ENCODE results near the gene CLDN19. TPM values are rescaled to one million over a fixed set of nuclear protein-coding genes. Genes with fewer than 3 reads are reported as not detected.
"Not testable (repeated sequence)": the region's sequence is repeated elsewhere in the genome, so short reads cannot be mapped to it uniquely, and the experiment has no call there.

Gene CLDN19
- total RNA-seq, 1 donor from 2014 or later, result 1.6 TPM

DNA sequence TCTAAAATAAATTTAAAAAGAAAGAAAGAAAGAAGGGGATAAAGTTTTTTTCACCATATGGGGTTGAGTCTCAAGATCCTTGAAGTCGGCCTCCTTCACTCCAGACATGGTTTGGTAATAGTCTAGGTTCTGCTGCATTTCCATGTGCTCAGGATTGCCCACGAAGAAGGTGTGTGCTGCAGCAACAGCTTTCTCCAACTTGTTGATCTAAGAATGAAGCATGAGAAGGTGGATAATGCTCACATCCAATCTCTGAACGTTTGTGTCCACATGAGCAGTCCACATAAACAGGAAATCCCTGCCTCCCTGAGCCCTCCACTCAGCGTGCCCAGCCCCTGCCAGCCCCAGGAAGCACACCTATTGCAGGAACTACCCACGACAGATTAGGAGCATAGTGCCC is 22.2 kb upstream of the CLDN19 start:
- Histone ChIP-seq H3K4me1 (ENCODE audit: control insufficient read depth in 3 of 3, insufficient read depth in 3 of 3, low read length in 3 of 3) (peaks cover 16 to 21% (median 18%) of the 10 kb centered on the region in 3 donors), H3K9me3 (ENCODE audit: control insufficient read depth in 3 of 3, low read length in 3 of 3) (no peaks in the 10 kb centered on the region), H3K27me3 (ENCODE audit: control insufficient read depth in 3 of 3, insufficient read depth in 3 of 3, low read length in 3 of 3) (no peaks in the 10 kb centered on the region), H3K27ac (ENCODE audit: low read depth, low read length) (no peak overlapping the region), H3K4me3 (ENCODE audit: low read length in 3 of 3) (no peak overlapping the region), H3K36me3 (ENCODE audit: control insufficient read depth in 3 of 3, insufficient read depth in 3 of 3, low read length in 3 of 3) (peaks cover 13 to 24% (median 20%) of the 10 kb centered on the region in 3 donors), H3K9ac (ENCODE audit: low read depth in 1 of 3, low read length in 3 of 3) (no peak overlapping the region)

DNA sequence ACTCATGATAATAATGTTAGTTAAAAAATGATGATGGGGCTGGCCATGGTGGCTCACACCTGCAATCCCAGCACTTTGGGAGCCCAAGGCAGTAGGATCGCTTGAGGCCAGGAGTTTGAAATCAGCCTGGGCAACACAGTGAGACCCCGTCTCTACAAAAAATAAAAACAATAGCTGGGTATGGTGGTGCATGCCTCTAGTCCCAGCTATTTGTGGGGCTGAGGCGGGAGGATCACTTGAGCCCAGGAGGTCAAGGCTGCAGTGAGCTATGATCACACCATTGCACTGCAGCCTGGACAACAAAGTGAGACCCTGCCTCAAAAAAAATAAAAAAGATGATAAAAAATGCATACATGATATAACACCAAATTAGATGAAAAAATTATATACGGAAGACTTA is 21.5 kb upstream of the CLDN19 start:
- H3K27me3 ChIP-seq (ENCODE audit: control insufficient read depth in 3 of 3, insufficient read depth in 3 of 3, low read length in 3 of 3), result no peaks in the 10 kb centered on the region
- H3K4me1 ChIP-seq (ENCODE audit: control insufficient read depth in 3 of 3, insufficient read depth in 3 of 3, low read length in 3 of 3), result peaks cover 16 to 19% (median 18%) of the 10 kb centered on the region in 3 donors
- peaks cover 13 to 30% (median 27%) of the 10 kb centered on the region in 3 donors for H3K36me3 ChIP-seq (ENCODE audit: control insufficient read depth in 3 of 3, insufficient read depth in 3 of 3, low read length in 3 of 3)
- H3K27ac ChIP-seq (ENCODE audit: low read depth, low read length), result no peak overlapping the region
- H3K9me3 ChIP-seq (ENCODE audit: control insufficient read depth in 3 of 3, low read length in 3 of 3), result no peaks in the 10 kb centered on the region
- no peak overlapping the region for H3K4me3 ChIP-seq (ENCODE audit: low read length in 3 of 3)
- no peak overlapping the region for H3K9ac ChIP-seq (ENCODE audit: low read depth in 1 of 3, low read length in 3 of 3)

DNA sequence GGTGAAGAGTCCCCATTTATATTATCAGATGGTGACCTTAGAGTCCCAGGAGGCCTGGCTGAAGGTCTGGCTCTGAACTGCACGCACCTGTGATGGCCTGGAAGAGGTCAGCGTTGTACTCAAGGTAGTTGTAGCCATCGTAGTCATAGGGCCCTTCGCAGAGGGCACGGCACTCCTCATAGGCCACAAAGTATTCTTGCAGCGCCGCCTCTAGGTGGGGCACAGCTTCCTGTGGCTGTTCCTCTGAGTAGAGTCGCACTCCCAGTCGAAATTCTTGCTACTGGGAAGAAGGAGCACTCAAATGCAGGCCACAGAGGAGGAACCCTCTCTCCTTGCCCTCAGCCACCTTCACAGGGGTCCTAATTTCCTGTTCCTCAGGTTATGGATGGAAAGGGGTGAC is 19.1 kb upstream of the CLDN19 start:
- Histone ChIP-seq H3K27me3 (ENCODE audit: control insufficient read depth in 3 of 3, insufficient read depth in 3 of 3, low read length in 3 of 3) (no peaks in the 10 kb centered on the region), H3K4me1 (ENCODE audit: control insufficient read depth in 3 of 3, insufficient read depth in 3 of 3, low read length in 3 of 3) (peaks cover 0 to under 1% (median 0%) of the 10 kb centered on the region in 3 donors), H3K36me3 (ENCODE audit: control insufficient read depth in 3 of 3, insufficient read depth in 3 of 3, low read length in 3 of 3) (peaks cover 32 to 54% (median 52%) of the 10 kb centered on the region in 3 donors), H3K9ac (ENCODE audit: low read depth in 1 of 3, low read length in 3 of 3) (no peak overlapping the region), H3K4me3 (ENCODE audit: low read length in 3 of 3) (no peak overlapping the region), H3K9me3 (ENCODE audit: control insufficient read depth in 3 of 3, low read length in 3 of 3) (no peaks in the 10 kb centered on the region), H3K27ac (ENCODE audit: low read depth, low read length) (no peak overlapping the region)

DNA sequence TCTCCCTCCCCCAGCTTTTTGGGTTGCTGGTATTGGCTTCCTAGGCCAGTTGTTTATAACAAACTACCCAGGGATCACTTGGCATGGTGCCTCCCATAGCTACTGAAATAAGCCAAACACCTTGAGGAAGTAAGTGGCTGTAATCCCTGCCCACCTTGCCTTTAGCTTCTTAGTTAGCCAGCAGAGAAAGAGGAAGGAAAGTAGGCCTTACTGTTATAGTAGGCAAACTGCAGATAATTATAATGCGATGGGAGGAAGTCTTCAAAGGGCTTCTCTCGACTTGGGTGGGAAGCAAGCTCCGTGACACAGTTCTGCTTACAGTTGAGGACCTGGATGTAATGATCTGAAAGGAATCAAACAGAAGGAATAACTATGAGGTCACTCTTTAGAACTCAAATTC is 18.6 kb upstream of the CLDN19 start:
- no peaks in the 10 kb centered on the region for H3K27me3 ChIP-seq (ENCODE audit: control insufficient read depth in 3 of 3, insufficient read depth in 3 of 3, low read length in 3 of 3)
- H3K36me3 ChIP-seq (ENCODE audit: control insufficient read depth in 3 of 3, insufficient read depth in 3 of 3, low read length in 3 of 3), result peaks cover 36 to 58% (median 56%) of the 10 kb centered on the region in 3 donors
- no peaks in the 10 kb centered on the region for H3K9me3 ChIP-seq (ENCODE audit: control insufficient read depth in 3 of 3, low read length in 3 of 3)
- no peak overlapping the region for H3K9ac ChIP-seq (ENCODE audit: low read depth in 1 of 3, low read length in 3 of 3)
- no peak overlapping the region for H3K27ac ChIP-seq (ENCODE audit: low read depth, low read length)
- H3K4me1 ChIP-seq (ENCODE audit: control insufficient read depth in 3 of 3, insufficient read depth in 3 of 3, low read length in 3 of 3), result no peaks in the 10 kb centered on the region
- H3K4me3 ChIP-seq (ENCODE audit: low read length in 3 of 3), result no peak overlapping the region

DNA sequence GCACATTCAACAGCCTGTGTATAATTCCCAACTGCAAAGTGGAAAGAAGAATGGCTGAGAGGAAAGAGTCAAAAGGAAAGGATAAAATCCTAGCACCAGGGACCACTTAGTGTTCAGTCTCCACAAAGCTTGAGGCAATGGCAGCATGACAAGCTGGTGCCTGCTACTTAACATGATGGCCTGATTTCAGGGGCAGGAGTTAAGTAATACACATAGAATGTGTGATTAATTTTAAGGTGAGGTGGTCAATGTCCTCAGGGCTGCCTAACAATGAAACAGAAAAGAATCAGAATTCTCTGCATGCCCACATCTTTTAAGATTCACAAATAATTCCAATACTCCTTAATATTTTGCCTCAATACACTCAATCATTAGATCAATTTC is 17.8 kb upstream of the CLDN19 start:
- Histone ChIP-seq H3K36me3 (ENCODE audit: control insufficient read depth in 3 of 3, insufficient read depth in 3 of 3, low read length in 3 of 3) (peaks cover 36 to 62% (median 60%) of the 10 kb centered on the region in 3 donors), H3K9me3 (ENCODE audit: control insufficient read depth in 3 of 3, low read length in 3 of 3) (no peaks in the 10 kb centered on the region), H3K4me1 (ENCODE audit: control insufficient read depth in 3 of 3, insufficient read depth in 3 of 3, low read length in 3 of 3) (no peaks in the 10 kb centered on the region), H3K4me3 (ENCODE audit: low read length in 3 of 3) (no peak overlapping the region), H3K9ac (ENCODE audit: low read depth in 1 of 3, low read length in 3 of 3) (no peak overlapping the region), H3K27ac (ENCODE audit: low read depth, low read length) (no peak overlapping the region), H3K27me3 (ENCODE audit: control insufficient read depth in 3 of 3, insufficient read depth in 3 of 3, low read length in 3 of 3) (no peaks in the 10 kb centered on the region)

DNA sequence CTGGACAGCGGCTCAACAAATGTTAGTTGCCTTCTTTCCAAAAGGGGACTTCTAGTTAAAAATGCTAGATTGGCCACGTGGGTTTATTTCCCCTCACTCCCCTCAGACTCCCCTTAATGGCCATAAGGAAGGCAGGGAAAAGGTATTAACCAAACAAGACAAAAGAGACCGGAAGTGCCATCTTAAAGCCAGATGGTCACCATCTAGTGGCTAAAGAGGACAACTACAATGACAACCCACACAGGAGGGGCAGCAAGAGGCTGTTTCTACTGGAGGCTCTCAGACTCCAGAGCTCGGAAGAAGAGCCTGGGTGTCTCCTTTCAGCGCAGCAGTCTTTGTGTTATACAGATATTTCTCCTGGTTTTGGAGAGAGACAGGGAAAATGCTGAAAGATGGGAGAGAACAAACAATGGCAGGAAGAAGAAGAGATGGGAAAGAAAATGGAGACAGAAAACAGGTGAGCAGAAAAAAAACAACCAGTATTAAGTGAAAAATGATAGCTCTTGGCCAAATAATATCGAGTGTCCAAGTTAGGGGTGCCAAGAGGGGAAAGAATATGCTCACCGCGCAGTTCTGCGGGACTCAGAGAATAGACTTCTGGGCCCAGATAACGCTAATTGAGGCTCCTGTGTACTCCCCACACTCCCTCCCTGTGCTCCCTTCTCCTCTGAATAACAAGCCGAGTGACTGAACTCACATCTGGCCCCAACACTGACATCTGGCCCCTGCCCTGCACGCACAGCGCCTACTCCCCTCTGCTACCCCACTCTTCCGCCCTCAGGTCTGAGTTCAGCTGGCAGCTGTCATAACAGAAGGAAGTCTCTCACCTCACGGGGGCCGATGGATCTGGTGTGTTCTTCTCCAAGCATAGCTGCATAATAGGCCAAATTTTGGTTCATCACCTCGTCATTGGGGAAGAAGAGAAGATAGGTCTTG is 17.2 kb upstream of the CLDN19 start:
- H3K36me3 ChIP-seq (ENCODE audit: control insufficient read depth in 3 of 3, insufficient read depth in 3 of 3, low read length in 3 of 3), result peaks cover 40 to 68% (median 66%) of the 10 kb centered on the region in 3 donors
- no peak overlapping the region for H3K4me3 ChIP-seq (ENCODE audit: low read length in 3 of 3)

DNA sequence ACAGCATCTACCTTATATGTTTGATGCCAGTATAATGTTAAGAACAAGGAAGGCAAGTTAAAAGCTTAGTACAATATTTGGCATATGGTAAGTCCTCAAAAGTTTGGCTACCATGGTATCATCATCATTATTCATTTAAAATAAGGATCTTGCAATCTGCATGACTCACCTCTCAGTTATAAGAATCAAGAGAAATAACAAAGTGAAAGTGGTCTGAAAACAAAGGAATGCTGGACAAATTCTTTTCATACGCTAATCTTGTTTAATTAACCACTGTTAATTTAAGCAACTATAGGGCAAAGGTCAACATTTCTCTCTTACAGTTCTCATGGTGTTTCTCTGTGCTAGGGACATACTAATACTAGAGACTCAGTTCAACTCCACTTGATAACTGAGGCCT is 13.0 kb upstream of the CLDN19 start:
- Histone ChIP-seq H3K4me1 (ENCODE audit: control insufficient read depth in 3 of 3, insufficient read depth in 3 of 3, low read length in 3 of 3) (no peaks in the 10 kb centered on the region), H3K9ac (ENCODE audit: low read depth in 1 of 3, low read length in 3 of 3) (no peak overlapping the region), H3K36me3 (ENCODE audit: control insufficient read depth in 3 of 3, insufficient read depth in 3 of 3, low read length in 3 of 3) (peaks cover 64 to 77% (median 73%) of the 10 kb centered on the region in 3 donors), H3K9me3 (ENCODE audit: control insufficient read depth in 3 of 3, low read length in 3 of 3) (no peaks in the 10 kb centered on the region), H3K27me3 (ENCODE audit: control insufficient read depth in 3 of 3, insufficient read depth in 3 of 3, low read length in 3 of 3) (no peaks in the 10 kb centered on the region), H3K4me3 (ENCODE audit: low read length in 3 of 3) (no peak overlapping the region), H3K27ac (ENCODE audit: low read depth, low read length) (no peak overlapping the region)

More for the DNA sequence above, 17.2 kb upstream of the CLDN19 start:
- Histone ChIP-seq H3K27me3 (ENCODE audit: control insufficient read depth in 3 of 3, insufficient read depth in 3 of 3, low read length in 3 of 3) (no peaks in the 10 kb centered on the region), H3K9me3 (ENCODE audit: control insufficient read depth in 3 of 3, low read length in 3 of 3) (no peaks in the 10 kb centered on the region), H3K9ac (ENCODE audit: low read depth in 1 of 3, low read length in 3 of 3) (no peak overlapping the region), H3K27ac (ENCODE audit: low read depth, low read length) (no peak overlapping the region), H3K4me1 (ENCODE audit: control insufficient read depth in 3 of 3, insufficient read depth in 3 of 3, low read length in 3 of 3) (no peaks in the 10 kb centered on the region)

DNA sequence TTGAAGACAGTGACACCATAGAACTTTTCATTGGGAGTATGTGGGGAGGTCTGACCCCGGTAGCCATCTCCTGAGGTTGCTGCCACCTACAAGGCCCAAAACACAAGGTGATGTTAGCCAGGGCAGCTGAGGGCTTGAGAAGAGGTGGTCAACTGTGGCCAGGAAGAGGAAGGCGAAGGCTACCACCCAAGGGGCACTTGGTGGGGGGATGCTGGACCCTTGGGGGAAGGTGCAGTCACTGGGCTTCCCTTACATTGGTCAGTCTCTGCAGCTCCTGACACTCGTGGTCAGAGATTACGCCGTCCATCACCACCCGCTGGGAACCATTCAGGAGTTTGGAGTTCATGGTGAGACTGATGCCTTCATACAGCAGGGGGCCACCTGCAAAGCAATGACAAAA is 12.2 kb upstream of the CLDN19 start:
- no peak overlapping the region for H3K4me3 ChIP-seq (ENCODE audit: low read length in 3 of 3)
- H3K9me3 ChIP-seq (ENCODE audit: control insufficient read depth in 3 of 3, low read length in 3 of 3), result no peaks in the 10 kb centered on the region
- H3K4me1 ChIP-seq (ENCODE audit: control insufficient read depth in 3 of 3, insufficient read depth in 3 of 3, low read length in 3 of 3), result no peaks in the 10 kb centered on the region
- H3K27me3 ChIP-seq (ENCODE audit: control insufficient read depth in 3 of 3, insufficient read depth in 3 of 3, low read length in 3 of 3), result no peaks in the 10 kb centered on the region
- H3K36me3 ChIP-seq (ENCODE audit: control insufficient read depth in 3 of 3, insufficient read depth in 3 of 3, low read length in 3 of 3), result peaks cover 63 to 77% (median 73%) of the 10 kb centered on the region in 3 donors
- H3K9ac ChIP-seq (ENCODE audit: low read depth in 1 of 3, low read length in 3 of 3), result no peak overlapping the region
- H3K27ac ChIP-seq (ENCODE audit: low read depth, low read length), result no peak overlapping the region

DNA sequence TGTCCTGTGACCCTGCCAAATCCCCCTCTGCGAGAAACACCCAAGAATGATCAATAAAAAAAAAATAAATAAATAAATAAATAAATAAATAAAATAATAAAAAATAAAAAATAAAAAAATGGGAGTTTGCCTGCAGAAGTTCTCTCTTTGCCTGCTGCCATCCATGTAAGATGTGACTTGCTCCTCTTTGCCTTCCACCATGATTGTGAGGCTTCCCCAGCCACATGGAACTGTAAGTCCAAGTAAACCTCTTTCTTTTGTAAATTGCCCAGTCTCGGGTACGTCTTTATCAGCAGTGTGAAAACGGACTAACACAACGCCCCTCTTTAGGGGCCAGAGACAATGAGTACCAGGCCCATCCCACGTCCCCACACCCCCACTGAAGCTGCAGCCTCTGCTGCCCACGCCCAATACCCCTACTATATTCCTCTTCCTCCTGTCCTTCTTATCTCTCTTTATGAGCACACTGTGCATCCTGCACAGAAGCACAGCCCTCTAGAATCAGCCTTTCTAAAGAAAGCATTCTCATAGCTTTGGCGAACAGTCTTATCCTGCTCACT is 11.6 kb upstream of the CLDN19 start:
- peaks cover 64 to 76% (median 74%) of the 10 kb centered on the region in 3 donors for H3K36me3 ChIP-seq (ENCODE audit: control insufficient read depth in 3 of 3, insufficient read depth in 3 of 3, low read length in 3 of 3)
- not testable (repeated sequence) for H3K27me3 ChIP-seq (ENCODE audit: control insufficient read depth in 3 of 3, insufficient read depth in 3 of 3, low read length in 3 of 3); H3K4me3 ChIP-seq (ENCODE audit: low read length in 3 of 3); H3K4me1 ChIP-seq (ENCODE audit: control insufficient read depth in 3 of 3, insufficient read depth in 3 of 3, low read length in 3 of 3); H3K9me3 ChIP-seq (ENCODE audit: control insufficient read depth in 3 of 3, low read length in 3 of 3); H3K9ac ChIP-seq (ENCODE audit: low read depth in 1 of 3, low read length in 3 of 3); H3K27ac ChIP-seq (ENCODE audit: low read depth, low read length)

DNA sequence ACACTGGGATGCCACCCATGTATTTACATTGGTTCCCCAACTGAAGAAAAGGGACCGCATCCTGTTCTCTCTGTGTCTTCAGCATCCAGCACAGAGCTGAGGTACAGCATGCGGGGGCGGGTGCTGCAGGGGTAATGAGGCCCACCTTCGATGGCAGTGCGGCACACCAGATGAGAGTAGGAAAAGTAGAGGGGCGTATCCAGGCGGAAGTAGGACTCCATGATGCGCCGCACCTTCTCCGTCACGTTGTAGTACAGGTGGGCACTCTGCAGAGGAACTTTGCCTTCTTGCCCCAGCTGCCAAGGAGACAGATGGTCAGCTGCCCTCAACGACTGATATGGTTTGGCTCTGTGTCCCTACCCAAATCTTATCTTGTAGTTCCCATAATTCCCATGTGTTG is 10.0 kb upstream of the CLDN19 start:
- no peaks in the 10 kb centered on the region for H3K4me1 ChIP-seq (ENCODE audit: control insufficient read depth in 3 of 3, insufficient read depth in 3 of 3, low read length in 3 of 3)
- no peaks in the 10 kb centered on the region for H3K9me3 ChIP-seq (ENCODE audit: control insufficient read depth in 3 of 3, low read length in 3 of 3)
- no peak overlapping the region for H3K27ac ChIP-seq (ENCODE audit: low read depth, low read length)
- no peak overlapping the region for H3K9ac ChIP-seq (ENCODE audit: low read depth in 1 of 3, low read length in 3 of 3)
- no peak overlapping the region for H3K4me3 ChIP-seq (ENCODE audit: low read length in 3 of 3)
- peaks cover 61 to 71% (median 70%) of the 10 kb centered on the region in 3 donors for H3K36me3 ChIP-seq (ENCODE audit: control insufficient read depth in 3 of 3, insufficient read depth in 3 of 3, low read length in 3 of 3)
- no peaks in the 10 kb centered on the region for H3K27me3 ChIP-seq (ENCODE audit: control insufficient read depth in 3 of 3, insufficient read depth in 3 of 3, low read length in 3 of 3)

Measured in skeletal muscle tissue (tissue), 4 donors.